LoVo (cell line): Measurements from ENCODE around the gene USP6NL.
A peak's percentile ranks its signal among the peaks of the same experiment; 100 is the strongest.
"Not testable (repeated sequence)": the region's sequence is repeated elsewhere in the genome, so short reads cannot be mapped to it uniquely, and the experiment has no call there.

ENCODE experiments used
- DNase-seq: peaks from one replicate; pipeline ENCODE4 v3.0.0-alpha.2; 2016; ENCODE audit warnings: low spot score

The USP6NL gene

DNA sequence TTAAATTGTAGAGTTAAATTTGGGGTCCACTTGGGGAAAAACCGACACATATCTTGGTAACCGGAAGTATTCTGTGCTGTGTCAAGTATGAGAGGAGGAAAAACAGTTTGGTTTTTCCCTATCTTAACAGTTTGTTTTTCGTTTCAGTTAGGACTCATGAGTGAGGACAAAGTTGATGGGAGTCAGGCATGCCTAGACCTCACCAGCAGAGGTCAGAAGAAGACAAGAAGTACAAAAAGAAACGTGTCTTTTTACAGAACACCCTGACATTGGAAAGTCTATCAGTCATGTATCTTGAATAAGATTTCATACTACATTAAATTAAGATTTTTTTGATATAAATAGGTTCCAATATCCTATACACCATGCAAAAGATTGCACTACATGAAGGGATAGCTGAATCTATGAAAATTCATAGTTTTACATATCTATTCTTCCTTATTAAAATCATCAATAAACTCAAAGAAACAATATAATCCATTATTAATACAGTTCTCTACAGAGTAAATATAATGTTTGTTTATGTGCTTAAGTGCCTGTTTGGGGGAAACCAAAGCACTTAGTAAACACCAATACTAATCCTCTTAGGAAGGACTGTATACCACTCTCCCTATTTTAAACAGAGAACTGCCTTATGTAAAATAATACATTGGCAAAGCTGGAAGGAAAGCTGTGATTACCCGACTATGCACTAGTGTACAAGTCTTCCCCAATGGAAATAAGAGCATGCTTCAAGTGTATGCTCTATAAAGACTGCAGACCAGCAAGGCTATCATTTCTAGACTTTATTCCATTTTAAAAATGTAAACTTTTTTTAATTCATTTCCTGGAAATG lies 95.6 kb downstream of the USP6NL start:
- DNase-seq, result peak; percentile 56

DNA sequence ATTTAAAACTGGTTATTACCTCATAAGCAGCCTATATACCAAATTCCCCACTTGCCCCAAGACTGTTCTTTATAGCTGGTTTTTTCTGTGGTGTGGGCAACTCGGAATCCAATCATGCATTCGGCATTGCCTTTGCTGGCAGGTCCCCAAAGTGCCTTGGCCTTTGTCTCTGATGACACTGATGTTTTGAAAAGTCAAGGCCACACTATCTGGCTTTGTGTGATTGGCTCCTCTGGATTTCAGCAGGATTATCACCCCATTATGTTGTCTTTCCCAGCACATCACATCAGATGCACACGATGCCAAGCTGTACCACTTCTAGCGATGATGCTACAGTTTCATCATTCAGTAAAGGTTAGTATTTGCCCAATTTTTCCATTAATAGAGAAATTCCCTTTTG lies 97.7 kb downstream of the USP6NL start:
- no peak for DNase-seq

DNA sequence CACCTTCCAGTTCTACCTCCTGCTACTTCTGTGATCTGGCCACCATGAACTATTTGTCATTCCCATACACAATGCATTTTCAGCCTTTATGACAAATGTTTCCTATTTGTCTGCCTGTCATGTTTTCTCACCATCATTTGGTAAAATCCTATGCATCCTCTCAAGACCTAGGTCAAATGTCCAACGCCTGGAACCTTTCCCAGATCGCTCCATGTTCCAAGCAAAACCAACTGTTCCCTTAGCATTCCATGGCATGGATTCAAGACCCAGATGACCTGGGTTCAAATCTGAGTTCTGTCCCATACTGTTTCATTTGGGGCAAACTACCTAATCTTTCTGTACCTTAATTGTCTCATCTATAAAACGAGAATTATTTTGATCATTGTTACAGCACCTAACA lies 98.9 kb downstream of the USP6NL start:
- no peak for DNase-seq

DNA sequence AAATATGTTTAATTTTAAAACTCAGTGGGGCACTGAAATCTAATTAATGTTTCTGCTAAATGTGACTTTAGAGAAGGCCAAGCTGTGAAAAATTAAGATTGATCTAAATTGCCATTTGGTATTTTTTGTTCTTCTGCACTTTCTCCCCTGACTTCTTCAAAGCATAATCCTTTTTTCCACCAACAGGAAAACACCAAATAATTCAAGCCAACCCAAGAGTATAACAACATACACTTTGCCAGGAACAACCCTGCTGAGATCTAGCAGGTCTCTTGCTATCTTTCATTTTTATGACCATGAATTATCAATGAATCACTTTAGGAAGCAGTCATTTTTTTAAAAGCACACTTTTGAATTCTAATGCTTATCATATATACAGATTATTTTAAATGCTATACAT lies 100.1 kb downstream of the USP6NL start:
- no peak for DNase-seq

DNA sequence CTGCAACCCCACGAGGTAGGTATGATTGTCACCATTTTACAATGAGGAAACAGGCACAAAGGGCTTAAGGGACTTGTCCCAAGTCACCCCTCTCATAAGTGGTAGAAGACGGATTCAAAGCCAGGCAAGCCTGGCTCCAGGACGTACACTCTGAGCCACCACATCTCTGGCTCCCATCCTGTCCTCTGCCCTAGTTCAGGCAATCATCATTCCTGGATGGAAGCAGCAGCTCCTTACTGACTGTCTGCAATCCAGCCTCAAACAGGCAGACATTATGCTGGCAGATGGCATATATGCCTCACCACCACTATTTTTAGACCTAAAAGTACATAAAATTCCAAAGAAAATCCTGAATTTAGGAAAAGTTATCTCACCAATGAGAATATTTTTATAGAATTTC lies 100.7 kb downstream of the USP6NL start:
- DNase-seq, result no peak

DNA sequence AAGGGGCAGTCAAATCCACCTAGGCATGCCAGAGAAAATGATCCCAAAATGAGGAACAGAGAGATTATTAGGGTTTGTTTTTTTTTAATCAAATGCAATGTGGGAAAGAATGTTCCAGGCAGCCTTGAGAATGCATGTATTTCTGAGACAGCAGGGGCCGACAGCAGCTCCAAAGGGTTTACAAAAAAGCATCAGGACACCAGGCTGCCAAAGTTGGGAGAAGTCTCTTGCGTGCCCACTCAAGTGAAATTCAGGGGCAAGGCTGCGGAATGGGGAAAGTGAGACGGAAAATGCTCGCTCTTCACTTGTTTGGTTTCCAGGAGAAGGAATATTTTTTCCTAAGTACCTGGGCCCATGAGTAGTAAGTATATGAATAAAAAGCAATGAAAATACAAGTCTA lies 101.2 kb downstream of the USP6NL start:
- DNase-seq, result no peak

DNA sequence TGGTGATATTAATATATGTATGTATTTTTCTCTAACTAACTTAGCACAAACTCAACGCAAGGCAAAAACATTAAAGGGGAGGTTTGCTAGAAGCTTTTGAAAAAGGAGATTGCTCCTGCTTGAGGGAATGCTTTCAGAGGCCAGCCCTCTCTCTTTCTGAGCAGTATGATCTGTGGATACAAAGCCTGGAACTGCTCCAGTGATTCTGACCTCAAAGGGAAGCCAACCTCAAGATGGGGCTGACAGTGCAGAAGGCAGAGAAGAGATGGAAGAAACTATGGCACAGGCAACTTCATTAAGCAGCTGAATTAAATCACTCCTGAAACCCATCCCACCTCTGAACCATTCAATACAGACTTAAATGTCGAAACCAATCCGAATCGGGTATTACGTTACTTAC lies 102.4 kb downstream of the USP6NL start:
- DNase-seq, result no peak

DNA sequence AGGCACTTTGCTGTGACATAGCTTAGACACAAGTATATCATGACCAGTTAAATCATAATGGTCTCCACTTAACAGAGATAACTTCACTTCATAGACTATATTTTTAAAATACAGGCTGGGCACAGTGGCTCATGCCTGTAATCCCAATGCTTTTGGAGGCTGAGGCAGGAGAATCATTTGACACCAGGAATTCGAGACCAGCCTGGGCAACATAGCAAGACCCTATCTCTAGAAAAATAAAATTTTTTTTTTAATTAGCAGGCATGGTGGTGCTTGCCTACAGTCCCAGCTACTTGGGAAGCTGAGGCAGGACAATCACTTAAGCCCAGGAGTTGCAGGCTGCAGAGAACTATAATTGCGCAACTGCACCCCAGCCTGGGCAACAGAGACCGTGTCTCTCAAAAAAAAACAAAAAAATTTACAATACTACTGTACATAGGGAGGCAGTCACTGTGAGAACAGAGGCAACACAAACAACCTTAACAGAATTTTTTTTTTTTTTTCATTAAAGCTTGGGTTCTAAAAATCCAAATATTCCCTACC lies 105.1 kb downstream of the USP6NL start:
- DNase-seq, result no peak

DNA sequence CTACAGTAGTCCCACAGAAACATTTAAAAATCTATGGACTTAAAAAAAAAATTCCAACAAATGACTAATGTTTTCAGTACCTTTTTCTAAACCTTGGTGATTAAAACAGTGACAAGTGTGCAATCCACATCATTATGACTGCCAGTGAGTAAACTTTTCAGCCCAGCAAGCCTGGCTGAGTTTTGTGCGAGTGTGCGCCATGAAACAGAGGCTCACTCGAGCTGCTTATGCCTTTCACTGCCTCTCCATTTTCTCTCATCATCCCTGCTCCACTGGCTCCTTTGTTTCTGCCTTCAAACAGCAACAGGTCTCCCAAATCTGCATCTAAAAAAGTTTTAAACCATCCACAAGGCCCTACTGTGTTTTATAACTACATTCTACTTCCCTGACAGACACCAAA lies 105.8 kb downstream of the USP6NL start:
- DNase-seq, result no peak

DNA sequence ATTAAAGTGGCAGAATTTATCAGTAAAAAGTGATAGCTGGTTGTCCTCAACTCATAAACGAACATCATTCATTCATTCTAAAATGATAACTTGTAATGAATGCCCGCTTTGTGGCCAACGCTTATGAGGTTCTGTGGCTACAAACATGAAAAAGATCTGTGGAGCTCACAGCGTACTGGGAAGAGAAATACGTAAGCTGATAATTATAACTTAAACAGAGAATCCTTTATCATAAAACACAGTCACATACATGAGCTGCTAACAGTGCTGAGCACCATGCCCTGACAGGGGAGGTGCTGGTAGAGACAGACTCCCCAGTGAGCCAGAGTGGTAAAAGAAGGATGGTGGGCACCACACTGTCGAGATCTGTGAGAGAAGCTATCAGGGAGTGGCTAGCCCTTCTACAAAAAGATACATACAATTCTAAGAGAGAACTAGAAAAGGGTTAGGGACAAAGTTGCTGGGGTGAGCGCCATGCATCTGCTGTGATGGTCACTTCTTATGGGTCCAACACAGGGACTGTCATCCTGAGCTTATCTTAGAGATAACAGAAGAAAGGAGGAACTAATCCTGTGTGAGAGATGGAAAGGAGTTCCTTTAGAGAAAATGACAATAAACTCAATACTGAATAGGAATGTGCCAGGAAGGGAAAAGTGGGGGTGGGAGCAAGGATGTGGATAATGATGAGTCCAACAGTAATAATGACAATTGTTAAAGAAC lies 106.7 kb downstream of the USP6NL start:
- no peak for DNase-seq

DNA sequence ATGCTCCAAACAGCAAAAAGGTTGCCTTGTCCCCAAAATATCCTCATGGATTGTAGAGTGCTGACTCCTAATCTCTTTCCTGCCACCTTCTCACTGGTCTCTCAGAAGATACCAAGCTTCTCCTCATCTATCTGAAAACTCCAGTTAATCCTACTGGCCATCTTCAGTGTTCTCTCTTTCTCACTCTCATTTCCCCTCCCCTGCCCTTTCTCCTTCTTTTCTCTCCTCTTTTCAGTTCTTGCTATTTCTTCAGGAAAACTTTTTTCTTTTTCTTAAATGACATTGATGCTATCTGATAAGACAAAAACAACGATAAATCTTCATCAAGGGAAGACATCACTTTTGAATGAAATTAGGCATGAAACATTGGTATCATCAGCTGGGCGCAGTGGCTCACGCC lies 109.8 kb downstream of the USP6NL start:
- no peak for DNase-seq

DNA sequence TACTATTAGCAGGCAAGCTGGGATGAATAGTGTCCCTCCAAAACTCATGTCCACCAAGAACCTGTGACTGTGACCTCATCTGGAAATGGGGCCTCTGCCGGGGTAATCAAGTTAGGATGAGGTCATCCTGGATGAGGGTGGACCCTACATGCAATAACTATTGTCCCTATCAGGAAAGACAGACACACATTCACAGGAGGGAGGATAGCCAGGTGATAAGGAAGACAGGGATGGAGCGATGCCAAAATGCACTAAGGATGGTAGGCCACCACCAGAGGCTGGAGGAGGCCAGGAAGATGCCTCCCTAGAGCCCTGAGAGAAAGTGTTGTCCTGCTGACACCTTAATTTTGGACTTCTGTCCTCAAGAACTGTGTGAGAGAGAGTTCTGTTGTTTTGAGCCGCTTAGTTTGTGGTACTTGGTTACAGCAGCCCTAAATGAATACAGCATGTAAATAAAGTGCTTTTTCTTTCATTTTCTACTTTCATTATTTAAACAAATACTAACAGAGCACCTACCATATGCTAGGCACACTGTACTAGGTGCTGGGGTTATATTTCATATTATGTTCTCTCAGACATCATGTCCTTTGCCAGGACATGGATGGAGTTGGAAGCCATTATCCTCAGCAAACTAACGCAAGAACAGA lies 111.9 kb downstream of the USP6NL start:
- no peak for DNase-seq

DNA sequence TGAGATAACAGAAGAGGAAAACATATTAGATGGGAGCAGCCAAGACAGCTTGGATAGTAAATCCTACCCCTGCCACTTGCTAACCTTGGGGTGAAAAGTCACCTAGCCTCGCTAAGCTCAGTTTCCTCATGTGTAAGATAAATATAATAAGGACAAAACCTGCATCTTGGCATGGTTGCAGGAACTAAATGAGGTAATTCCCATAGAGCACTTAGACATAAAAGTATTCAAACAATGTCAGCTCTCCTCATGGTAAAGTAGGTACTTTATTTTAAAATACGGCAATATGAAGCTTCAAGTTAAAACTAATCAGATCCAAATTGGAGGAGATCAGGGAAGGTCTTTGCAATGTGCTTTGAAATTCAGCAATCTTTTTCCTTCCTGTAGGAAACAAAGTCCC lies 113.1 kb downstream of the USP6NL start:
- no peak for DNase-seq

DNA sequence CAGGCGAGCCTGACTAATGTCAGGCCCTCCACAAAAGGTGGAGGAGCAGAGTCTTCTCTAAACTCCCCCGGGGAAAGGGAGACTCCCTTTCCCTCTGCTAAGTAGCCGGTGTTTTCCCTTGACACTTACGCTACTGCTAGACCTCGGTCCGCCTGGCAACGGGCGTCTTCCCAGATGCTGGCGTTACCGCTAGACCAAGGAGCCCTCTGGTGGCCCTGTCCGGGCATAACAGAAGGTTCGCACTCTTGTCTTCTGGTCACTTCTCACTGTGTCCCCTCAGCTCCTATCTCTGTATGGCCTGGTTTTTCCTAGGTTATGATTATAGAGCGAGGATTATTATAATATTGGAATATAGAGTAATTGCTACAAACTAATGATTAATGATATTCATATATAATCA lies 116.5 kb downstream of the USP6NL start:
- not testable (repeated sequence) for DNase-seq

DNA sequence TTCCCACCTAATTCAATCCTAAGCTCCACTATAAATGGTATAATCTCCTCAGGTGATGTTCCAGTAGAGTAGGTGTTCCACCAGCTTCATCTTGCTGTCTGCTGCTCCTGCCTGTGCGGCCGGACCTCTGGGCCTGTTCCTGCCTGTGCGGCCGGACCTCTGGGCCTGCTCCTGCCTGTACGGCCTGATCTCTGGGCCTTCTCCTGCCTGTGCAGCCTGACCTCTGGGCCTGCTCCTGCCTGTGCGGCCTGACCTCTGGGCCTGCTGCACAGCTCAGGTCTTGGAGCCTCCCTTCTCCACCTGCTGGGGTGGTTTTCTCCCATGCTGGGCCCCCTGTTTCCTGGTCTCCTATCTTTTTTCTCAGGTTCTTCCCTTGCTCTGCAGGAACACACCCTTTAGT lies 117.8 kb downstream of the USP6NL start:
- no peak for DNase-seq

DNA sequence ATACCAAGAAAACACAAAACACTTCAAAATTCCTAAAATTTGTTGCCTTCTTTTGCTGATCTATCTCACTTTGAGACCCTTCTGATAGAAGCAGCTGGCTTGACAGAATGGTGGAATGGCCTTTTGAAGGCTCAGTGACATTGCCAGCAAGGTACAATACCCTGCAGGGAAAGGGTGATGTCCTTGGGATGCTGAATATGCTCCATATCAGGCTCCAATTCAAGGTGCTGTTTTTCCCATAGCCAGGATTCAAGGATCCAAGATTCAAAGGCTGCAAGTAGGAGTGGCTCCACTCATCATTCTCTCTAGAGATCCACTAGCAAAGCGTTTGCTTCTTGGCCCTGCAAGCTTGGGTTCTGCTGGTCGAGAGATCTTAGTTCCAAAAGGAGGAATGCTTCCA lies 120.4 kb downstream of the USP6NL start:
- DNase-seq, result no peak

DNA sequence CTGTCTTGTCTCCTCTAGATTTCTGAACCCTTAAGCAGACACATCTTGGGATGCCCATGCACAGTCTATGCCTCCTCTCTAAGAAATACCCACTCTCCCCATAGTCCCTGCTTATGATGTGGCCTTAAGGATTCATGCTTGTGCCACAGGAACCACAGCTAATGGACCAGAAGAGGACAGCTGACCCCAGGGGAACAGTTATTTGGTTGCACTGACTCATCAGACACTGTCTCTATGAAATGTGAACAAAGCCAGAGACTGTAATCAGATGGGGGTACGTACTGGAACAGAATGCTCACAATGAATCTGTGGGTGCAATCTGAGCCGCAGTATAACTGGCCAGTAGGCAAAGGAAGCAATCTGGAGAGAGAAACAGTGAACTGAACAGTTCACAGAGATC lies 121.9 kb downstream of the USP6NL start:
- DNase-seq, result no peak

DNA sequence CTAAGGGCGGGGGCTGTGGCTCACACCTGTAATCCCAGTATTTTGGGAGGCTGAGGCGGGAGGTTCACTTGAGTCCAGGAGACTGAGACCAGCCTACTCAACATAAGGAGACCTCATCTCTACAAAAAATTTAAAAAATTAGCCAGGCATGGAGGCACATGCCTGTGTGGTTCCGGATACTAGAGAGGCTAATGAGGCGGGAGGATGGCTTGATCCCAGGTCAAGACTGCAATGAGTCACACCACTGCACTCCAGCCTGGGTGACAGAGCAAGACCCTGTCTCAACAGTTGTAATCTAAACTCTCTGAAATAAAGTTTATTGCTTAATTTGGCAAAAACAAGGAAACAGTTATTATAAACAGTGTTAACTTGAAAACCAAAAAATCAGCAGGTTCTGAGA lies 123.3 kb downstream of the USP6NL start:
- no peak for DNase-seq

DNA sequence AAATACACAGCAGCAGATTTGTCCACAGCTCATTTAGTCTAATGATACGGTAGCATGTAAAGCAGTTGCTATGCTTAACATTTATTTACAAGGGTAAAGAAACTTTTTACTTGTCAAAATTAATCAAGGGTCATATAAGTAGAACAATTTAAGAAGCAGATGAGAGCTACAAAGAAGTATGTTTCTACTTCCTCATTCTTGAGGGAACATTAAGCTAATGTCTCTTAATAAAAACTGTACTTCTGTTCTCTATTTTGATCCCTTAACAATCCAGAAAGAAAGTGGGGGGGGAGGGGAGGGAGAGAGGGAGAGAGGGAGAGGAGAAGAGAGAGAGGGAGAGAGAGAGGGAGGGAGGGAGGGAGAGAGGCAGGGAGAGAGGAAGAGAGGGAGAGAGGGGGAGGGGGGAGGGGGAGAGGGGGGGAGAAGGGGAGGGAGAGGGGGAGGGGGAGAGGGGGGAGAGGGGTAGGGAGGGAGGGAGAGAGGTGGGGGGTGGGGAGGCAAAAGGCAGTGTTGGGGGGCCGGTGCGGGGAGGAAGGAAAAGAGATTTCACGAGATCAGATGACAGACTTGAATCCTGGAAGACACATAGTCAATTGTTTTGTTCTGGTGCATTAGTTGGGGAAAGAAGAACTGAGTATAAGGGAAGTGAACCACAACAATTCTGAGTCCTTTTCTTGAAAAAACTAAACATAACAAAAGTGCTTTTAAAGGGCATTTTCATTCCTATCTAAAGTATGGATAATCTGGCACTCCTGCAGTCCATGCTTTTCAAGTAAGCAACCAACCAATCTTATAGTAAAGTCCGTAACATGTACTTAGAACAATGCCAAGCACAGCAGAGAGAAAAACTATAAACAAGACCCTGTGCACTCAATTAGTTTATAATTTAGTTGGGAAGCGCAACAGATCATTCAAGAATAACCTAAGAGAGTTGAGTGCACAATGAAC lies 128.0 kb downstream of the USP6NL start:
- no peak for DNase-seq

DNA sequence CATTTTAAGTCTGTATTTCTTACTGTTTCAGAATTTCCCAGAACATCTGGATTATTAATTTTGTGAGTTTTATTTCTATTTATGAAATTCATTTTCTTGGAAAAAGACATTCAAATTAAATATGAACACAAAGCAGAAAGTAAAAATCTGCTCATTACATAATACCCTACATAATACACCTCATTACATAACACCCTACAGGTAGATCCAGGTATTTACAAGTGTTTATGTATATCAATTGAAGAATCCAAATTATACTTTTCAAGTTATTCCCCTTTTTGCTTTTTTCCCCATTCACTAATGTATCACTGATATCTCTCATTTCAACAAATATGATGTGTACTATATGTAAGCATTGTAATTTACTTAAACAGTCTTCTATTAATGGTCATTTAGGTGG lies 129.1 kb downstream of the USP6NL start:
- no peak for DNase-seq

DNA sequence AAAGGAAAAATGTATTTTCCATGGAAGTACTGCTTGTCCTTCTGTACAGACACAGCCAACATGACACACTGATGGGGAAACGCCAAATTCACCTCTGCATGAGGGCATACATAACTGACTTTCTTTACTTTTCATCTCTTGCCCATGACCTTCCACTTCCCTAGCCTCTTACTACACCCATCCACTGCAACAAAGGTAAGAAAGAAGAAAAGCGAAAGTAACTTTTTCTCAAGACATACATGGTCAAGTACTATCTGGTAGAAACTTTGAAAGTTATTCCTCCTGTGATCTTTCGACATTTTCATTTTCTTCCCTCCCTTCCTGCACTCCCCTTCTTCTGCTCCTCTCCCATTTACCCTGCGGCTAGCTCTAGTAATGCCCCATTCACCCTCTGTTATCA lies 130.8 kb downstream of the USP6NL start:
- DNase-seq, result no peak

DNA sequence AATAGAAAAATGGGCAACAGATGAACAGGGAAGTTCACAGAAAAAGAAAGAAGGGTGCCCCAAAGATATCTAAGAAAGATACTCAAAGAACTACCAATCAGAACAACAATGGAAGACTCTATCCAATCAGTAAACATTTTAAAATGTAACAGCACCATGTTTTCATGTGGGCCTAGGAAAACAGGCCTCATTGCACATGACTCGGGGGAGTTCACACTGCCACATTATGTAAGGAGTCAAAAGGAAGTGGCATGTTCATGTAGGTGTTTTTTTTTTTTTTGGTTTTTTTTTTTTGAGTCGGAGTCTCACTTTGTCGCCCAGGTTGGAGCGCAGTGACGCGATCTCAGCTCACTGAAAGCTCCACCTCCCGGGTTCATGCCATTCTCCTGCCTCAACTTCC lies 132.2 kb downstream of the USP6NL start:
- no peak for DNase-seq
